Measurements from ENCODE around the gene DSG1. TPM values are rescaled to one million over a fixed set of nuclear protein-coding genes. Genes with fewer than 3 reads are reported as not detected.
"Not testable (repeated sequence)": the region's sequence is repeated elsewhere in the genome, so short reads cannot be mapped to it uniquely, and the experiment has no call there.

DSG1 gene
- polyA plus RNA-seq, 1 experiment = not detected

- no peak for DNase-seq (ENCODE audit: low read depth, low spot score)
- Histone ChIP-seq H3K4me3 (ENCODE audit: low read depth, low read length) (no peak overlapping the region), H3K27me3 (ENCODE audit: control insufficient read depth, insufficient read depth, low read length) (no peaks in the 10 kb centered on the region), H3K27ac (ENCODE audit: low read depth, low read length) (no peak overlapping the region), H3K9me3 (ENCODE audit: control insufficient read depth, insufficient read depth, low read length) (no peaks in the 10 kb centered on the region)
- CTCF ChIA-PET = no interaction called here
- TF ChIP-seq, protein P1, sequence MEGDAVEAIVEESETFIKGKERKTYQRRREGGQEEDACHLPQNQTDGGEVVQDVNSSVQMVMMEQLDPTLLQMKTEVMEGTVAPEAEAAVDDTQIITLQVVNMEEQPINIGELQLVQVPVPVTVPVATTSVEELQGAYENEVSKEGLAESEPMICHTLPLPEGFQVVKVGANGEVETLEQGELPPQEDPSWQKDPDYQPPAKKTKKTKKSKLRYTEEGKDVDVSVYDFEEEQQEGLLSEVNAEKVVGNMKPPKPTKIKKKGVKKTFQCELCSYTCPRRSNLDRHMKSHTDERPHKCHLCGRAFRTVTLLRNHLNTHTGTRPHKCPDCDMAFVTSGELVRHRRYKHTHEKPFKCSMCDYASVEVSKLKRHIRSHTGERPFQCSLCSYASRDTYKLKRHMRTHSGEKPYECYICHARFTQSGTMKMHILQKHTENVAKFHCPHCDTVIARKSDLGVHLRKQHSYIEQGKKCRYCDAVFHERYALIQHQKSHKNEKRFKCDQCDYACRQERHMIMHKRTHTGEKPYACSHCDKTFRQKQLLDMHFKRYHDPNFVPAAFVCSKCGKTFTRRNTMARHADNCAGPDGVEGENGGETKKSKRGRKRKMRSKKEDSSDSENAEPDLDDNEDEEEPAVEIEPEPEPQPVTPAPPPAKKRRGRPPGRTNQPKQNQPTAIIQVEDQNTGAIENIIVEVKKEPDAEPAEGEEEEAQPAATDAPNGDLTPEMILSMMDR (IDR thresholded peaks at IDR 0.05; ENCODE audit: low read depth, low read length) = no peak
- POLR2A ChIA-PET = no interaction called here
Measured at GRCh38 chr18:31329787-31330438, 12.0 kb downstream of the DSG1 start.

GRCh38 chr18:31343454-31343853 lies 25.5 kb downstream of the DSG1 start:
- no peak overlapping the region for H3K27ac ChIP-seq (ENCODE audit: low read depth, low read length)
- no peaks in the 10 kb centered on the region for H3K27me3 ChIP-seq (ENCODE audit: control insufficient read depth, insufficient read depth, low read length)
- no peak for DNase-seq (ENCODE audit: low read depth, low spot score)
- no peak overlapping the region for H3K4me3 ChIP-seq (ENCODE audit: low read depth, low read length)
- H3K9me3 ChIP-seq (ENCODE audit: control insufficient read depth, insufficient read depth, low read length) = peaks cover 7% of the 10 kb centered on the region
- TF ChIP-seq, protein P1 (IDR thresholded peaks at IDR 0.05; ENCODE audit: low read depth, low read length) = no peak
- ChIA-PET CTCF (no interaction called here), POLR2A (no interaction called here)

DNA sequence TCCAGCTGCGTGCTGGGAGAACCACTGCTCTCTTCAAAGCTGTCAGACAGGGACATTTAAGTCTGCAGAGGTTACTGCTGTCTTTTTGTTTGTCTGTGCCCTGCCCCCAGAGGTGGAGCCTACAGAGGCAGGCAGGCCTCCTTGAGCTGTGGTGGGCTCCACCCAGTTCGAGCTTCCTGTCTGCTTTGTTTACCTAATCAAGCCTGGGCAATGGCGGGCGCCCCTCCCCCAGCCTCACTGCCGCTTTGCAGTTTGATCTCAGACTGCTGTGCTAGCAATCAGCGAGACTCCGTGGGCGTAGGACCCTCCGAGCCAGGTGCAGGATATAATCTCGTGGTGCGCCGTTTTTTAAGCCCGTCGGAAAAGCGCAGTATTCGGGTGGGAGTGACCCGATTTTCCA lies 35.4 kb downstream of the DSG1 start:
- H3K27ac ChIP-seq (ENCODE audit: low read depth, low read length); H3K27me3 ChIP-seq (ENCODE audit: control insufficient read depth, insufficient read depth, low read length); H3K4me3 ChIP-seq (ENCODE audit: low read depth, low read length); POLR2A ChIA-PET; CTCF ChIA-PET; DNase-seq (ENCODE audit: low read depth, low spot score): not testable (repeated sequence)
- peaks cover 13% of the 10 kb centered on the region for H3K9me3 ChIP-seq (ENCODE audit: control insufficient read depth, insufficient read depth, low read length)

GRCh38 chr18:31354990-31355389 lies 37.0 kb downstream of the DSG1 start:
- no peak for DNase-seq (ENCODE audit: low read depth, low spot score)
- ChIA-PET POLR2A (no interaction called here), CTCF (no interaction called here)
- H3K4me3 ChIP-seq (ENCODE audit: low read depth, low read length) = no peak overlapping the region
- no peaks in the 10 kb centered on the region for H3K27me3 ChIP-seq (ENCODE audit: control insufficient read depth, insufficient read depth, low read length)
- H3K27ac ChIP-seq (ENCODE audit: low read depth, low read length) = no peak overlapping the region
- H3K9me3 ChIP-seq (ENCODE audit: control insufficient read depth, insufficient read depth, low read length) = peaks cover 13% of the 10 kb centered on the region
- TF ChIP-seq, protein P1 (IDR thresholded peaks at IDR 0.05; ENCODE audit: low read depth, low read length) = no peak

GRCh38 chr18:31356025-31356424 lies 38.1 kb downstream of the DSG1 start:
- TF ChIP-seq, protein P1 (IDR thresholded peaks at IDR 0.05; ENCODE audit: low read depth, low read length) = no peak
- no peak overlapping the region for H3K27ac ChIP-seq (ENCODE audit: low read depth, low read length)
- no peak for DNase-seq (ENCODE audit: low read depth, low spot score)
- H3K9me3 ChIP-seq (ENCODE audit: control insufficient read depth, insufficient read depth, low read length) = peaks cover 13% of the 10 kb centered on the region
- CTCF ChIA-PET = no interaction called here
- no peak overlapping the region for H3K4me3 ChIP-seq (ENCODE audit: low read depth, low read length)
- POLR2A ChIA-PET = no interaction called here
- H3K27me3 ChIP-seq (ENCODE audit: control insufficient read depth, insufficient read depth, low read length) = no peaks in the 10 kb centered on the region

Measured in AG04450 (cell line).